22Rv1 (cell line): ENCODE data around the gene CCL20.

Experiments used
- ZFX ChIP-seq: fragments of 450-650 bp; IDR thresholded peaks from 2 replicates; pipeline ENCODE4 v1.6.1; 2017; ENCODE audit warnings: antibody characterized with exemption, borderline replicate concordance
- TF ChIP-seq, protein P1 (sequence below): fragments of 450-650 bp; IDR thresholded peaks from 2 replicates; pipeline ENCODE4 v1.5.1; 2017; ENCODE audit warnings: mild to moderate bottlenecking

DNA sequence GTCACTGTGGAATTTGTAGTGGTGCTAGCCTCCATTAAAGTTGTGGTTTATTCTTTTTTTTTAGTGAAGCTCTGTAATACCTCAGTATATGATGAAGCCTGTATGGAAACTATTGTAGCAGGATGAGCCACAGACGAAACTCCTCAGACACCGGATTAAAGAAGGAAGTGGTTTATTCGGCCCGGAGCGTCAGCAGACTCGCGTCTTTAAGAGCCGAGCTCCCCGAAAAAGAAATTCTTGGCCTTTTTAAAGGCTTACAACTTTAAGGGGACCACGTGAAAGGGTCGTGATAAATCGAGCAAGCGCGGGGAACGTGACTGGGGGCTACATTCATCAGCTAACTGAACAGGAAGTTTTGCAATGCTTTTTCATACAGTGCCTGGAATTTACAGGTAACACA, 8.1 kb upstream of the CCL20 start:
- TF ChIP-seq, protein P1, sequence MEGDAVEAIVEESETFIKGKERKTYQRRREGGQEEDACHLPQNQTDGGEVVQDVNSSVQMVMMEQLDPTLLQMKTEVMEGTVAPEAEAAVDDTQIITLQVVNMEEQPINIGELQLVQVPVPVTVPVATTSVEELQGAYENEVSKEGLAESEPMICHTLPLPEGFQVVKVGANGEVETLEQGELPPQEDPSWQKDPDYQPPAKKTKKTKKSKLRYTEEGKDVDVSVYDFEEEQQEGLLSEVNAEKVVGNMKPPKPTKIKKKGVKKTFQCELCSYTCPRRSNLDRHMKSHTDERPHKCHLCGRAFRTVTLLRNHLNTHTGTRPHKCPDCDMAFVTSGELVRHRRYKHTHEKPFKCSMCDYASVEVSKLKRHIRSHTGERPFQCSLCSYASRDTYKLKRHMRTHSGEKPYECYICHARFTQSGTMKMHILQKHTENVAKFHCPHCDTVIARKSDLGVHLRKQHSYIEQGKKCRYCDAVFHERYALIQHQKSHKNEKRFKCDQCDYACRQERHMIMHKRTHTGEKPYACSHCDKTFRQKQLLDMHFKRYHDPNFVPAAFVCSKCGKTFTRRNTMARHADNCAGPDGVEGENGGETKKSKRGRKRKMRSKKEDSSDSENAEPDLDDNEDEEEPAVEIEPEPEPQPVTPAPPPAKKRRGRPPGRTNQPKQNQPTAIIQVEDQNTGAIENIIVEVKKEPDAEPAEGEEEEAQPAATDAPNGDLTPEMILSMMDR, result no peak
- TF ChIP-seq ZFX, result no peak
